HG02610 (cell line): ENCODE results near the gene SUMF1.

ENCODE experiments used
- ATAC-seq: cut with Tn5 transposase; IDR thresholded peaks from one replicate; pipeline ENCODE4 v1.9.1; 2021; ENCODE audit warnings: mild to moderate bottlenecking, moderate library complexity; ENCODE audit not compliant: unreplicated experiment

SUMF1 gene

DNA sequence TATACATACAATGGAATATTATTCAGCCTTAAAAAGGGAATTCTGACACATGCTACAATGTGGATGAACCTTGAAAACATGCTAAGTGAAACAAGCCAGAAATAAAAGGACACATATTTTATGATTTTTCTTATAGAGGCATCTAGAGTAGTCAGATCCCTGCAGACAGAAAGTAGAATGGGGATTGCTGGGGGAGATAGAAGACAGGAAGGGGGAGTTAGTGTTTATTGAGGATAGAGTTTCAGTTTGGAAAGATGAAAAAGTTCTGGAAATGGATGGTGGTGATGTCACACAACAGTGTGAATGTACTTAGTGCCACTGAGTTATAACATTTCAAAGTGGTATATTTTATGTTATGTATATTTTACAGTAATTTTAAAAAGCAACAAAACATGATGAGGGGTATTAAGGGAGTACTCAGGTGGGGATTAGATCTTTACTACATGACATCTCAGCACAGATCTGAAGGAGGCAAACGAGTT, 30.8 kb upstream of the SUMF1 start:
- ATAC-seq = no peak

DNA sequence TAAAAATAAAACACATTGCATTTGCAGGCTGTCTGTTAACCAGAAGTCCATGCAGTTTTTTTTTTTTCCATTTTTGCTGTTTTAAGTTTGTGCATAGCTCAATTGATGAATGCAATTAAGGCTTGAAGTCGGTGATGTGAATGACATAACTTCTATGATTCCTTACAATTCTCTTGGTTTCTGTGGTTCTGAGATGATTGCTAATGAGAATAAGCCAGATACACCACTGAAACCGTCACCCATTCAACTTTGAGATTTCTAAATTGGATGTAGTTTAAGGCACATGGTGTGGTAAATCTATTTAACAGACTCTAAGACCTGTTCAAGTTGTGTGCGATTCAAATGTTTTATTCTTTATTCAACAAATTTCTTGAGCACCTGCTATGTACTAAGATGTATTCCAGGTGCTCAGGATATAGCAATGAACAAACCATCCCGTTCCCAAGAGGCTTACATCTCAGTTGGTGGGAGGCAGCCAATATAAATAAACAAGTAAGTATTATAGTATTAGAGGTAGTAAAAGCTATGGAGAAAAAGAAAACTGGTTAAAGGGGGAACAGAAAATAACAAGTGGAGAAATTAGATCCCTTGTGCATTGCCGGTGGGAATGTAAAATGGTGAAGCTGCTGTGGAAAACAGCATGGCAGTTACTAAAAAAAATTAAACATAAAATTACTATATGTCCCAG, 30.1 kb upstream of the SUMF1 start:
- ATAC-seq = no peak

DNA sequence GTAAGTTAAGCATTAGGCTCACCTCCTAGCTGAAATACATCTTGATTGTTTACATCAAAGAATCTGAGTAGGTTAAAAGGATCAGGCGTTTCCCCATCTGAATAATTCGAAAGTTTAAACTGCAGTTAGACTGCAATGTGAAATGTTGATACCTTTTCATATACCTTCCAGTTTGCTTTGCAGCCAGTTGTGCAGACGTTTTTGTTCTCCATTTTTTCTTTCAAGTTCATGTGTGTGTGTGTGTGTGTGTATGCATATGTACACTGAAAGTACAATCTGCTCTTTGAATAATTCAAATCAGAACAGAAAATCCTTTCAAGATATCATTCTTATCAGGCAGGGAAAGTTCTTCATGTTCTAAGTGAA, 29.0 kb upstream of the SUMF1 start:
- no peak for ATAC-seq

DNA sequence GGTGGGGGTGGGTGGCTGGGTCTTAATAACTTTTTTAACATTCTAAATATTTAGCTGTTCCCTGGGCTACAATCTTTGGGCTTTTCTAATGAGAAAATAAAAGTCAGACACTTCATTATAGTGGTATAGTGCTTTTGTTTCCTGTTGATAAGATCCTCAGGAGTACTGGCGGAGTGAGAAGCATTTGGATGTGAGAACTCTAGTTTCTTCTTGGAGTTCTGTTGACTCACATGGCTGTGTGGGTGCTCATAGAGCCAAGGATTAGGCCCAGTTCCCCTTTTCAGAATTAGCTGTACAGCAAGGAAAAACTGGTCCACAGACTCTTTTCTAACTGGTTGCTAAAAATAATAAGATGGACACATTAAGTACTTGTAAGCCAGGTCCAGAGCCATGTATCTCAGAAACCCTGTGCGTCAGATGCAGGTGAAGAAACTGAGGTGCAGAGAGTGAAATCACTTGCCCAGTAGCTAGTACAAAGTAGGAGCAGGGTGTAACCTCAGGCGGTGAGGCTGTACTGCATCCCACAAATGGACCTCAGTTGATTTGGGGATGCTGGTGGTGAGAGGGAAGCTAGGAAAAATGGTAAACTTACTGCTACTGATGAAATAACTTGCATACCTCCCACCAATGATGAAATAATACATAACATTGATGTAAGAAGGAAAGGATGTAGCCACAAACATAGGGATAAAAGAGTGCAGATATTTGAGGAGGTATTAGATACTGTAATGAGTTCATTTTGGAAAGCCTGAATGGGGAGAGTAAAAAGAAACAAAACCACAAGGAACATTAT, 28.4 kb upstream of the SUMF1 start:
- no peak for ATAC-seq

DNA sequence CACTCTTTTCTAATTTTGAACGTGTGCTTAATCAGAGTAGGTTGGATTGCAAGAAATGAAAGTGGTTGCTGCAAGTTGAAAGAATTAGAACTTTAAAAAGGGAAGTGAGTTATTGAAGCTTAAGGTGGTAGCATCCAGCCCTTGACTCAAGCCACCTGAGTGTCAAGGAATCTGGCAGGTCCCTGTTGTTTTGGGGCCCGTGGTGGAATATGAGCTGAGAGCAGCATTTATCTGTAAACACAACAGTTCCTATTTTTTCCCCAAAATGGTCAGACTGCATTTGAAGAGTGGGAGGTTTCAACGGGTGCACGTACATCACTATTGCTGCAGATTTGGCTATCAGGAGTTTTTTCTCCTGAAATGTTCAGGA, 27.8 kb upstream of the SUMF1 start:
- no peak for ATAC-seq

DNA sequence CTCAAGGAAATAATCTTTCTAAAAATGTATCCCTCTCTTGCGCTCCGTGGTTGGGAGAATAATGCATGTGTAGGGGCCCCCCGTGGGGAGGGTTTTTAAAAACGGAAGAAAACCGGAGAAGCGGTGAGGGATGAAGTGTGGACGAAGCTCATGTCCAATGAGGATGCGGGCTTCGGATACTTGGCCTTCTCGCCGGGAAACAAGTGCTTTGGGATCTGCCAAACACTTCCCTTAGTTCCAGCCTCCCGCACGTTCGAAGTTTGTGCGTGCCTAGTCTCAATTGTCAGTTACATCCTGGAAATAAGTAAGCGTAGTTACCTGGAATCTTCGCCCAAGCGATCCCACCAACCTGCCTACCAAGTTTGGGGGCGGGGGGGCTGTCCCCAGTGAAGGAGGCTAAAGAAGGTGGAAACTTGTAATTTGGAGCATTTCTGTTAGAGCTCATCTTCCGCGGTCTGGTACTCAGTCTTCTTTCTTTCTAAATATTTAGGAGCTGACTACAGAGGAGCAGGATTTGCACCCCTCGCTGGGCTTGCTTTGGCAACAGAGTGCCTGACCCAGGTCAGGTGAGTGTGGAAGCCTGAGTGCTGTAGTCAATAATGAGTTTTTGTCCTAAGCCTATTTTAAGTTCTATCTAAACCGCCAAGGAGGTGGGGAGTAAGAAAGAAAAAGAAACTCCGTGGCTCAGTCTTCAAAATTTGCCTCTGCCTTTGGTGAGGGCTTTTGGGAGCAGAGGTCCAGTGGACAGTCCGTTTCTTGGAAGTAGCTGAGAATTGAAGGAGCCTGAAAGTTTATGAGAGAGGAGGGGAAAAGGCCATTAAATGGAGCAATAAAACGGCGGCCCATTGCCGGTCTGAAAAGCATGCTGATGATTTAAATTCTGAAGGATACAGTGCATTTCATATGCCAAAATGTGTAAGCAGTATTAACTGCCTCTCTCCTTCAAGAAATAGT, 27.1 kb upstream of the SUMF1 start:
- ATAC-seq = no peak

DNA sequence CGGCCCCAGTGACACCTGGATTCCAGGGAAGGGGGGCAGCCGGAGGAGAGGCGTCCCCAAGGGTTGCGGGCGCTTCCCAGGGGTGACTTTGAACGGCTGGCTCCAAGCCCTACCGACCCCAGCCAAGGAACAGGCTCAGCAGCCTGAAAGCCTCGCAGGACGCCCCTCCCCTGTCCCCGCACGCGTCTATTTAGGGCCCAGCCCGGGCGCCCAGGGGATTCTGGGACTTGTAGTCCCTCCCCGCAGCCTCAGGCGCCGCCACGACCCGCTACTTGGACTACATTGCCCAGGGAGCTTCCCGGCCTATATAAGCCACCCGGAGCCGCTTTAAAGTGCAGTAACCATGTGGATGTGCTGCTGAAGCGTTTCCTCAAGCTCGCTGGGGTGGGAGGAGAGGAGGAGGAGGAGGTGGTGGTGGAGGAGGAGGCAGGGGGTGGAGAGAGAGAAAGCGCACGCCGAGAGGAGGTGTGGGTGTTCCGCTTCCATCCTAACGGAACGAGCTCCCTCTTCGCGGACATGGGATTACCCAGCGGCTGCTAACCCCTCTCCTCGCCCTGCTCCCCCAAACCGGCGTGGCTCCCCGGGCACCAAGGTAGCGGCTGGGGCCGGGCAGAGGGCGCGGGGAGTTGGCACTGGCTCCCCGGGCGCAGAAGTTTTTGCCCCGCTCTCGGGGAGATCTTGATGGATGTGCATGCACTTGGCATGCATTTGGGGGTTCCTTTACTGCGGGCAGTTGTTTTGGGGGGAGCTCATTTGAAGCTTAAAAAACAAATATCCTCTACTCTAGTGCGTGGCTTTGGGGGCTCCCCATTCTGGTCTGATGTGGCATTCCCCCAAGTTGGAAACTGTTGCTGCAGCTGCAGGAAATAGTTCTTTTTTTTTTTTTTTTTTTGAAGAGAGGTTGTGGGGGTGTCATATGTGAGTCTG, 26.2 kb upstream of the SUMF1 start, which contains the start of gene ITPR1:
ITPR1 (plus strand) TSS at position 335 of the 927 bp plus-strand sequence. CDS start 23,144 bp downstream, outside the sequence.
- ATAC-seq = peak; percentile 92

DNA sequence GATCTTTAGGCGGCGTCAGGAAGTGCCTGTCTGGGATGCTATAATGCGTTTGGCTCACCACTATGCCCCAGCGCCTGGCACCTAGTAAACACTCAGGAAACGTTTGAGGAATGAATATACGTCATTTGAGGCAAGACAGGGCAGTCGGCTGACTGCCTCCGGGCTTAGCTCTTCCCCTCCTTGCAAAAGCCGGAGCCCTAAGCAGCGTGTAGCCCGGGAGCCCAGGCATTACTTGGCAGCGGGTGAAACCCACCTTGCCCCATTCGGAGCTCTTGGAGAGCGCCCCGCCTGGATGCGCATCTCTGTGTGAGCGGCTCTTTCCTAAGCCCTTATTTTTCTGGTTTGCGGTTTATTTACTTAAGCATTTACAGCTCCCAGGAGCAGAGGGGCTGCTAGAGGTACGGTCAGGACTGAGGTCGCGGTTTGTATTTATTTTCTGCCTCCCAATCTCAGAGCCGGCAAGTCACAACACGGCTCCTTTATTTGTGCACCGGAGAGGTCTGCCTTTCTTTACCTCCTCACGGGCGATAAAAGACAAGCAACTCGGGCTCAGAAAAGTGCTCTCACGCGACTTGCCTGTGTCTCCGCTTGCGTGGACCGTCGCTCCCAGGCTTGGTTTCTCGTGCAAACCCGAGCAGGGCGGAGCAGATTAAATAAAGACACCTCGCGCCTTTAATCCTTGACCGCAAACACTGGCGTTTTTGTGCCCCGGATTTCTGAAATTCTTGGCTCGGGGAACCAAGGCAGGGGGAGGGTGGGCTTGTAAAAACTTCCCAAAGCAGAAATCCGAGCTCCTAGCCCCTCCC, 25.3 kb upstream of the SUMF1 start:
- no peak for ATAC-seq

DNA sequence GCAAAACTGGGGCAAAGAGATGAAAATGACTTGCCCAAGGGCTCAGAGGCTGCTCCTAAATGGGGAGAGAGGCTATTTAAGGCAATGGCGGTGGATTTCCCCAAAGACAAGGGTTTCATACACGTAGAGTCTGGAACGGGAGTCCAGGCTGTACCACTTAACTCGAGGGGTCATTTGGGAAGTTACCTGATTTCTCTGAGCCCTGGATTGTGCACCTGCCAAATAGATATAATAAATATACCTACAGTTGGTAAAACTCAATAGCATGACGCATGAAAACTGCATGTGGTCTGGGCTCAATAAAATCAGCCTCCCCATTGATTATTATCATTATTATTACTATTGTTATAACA, 24.8 kb upstream of the SUMF1 start:
- ATAC-seq = no peak

DNA sequence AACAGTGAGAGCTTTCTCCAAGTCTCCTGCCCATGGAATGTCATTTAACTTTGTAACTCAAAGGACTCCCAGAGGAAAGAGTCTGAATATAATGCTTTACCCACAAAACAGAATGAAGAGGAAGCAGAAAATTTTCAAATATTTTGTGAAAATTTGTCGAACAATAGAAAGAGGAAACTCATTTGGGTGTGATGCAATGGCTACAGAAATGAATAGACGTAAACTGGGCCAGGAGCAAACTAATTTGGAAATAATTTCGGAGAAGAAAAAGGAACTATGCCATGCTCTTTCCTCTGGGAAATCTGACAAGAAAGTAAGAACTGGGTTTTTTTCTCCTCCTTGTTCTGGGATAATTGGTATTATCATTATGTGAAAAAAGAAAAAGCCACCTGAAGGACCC, 11.2 kb upstream of the SUMF1 start:
- no peak for ATAC-seq

DNA sequence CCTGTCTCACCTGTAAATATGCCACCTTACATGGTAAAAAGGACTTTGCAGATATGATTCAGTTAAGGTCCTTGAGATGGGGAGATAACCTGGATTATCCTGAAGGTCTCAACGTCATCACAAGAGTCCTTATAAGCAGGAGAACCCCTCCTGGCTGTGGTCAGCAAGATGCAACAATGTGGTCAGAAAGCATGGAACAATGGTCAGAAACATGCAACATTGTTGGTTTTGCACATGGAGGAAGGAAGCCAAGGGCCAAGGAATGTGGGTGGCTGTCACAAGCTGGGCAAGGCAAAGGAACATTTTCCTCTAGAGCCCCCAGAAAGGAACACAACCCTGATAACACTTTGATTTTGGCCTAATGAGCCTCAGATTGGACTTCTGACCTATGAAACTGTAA, 9.4 kb upstream of the SUMF1 start:
- ATAC-seq = no peak

DNA sequence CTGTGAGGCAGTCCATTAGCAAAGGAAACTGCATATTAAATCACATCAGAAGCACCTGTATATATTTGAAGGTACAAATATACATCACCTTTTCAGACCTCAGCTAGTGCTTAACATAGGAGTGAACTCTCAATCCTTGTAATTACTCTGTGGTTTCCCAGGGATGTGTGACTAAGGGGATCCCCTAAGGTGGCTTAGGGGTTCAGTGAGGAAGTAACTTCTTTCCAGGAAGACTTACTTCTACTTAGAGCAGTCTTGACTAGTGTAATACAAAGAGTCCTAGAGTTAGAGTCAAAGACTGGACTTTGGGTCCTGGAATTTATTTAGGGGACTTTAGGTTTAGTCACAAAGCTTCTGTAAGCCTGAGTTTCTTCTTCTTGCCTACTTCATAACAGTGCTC, 8.7 kb upstream of the SUMF1 start:
- ATAC-seq = peak; percentile 31

DNA sequence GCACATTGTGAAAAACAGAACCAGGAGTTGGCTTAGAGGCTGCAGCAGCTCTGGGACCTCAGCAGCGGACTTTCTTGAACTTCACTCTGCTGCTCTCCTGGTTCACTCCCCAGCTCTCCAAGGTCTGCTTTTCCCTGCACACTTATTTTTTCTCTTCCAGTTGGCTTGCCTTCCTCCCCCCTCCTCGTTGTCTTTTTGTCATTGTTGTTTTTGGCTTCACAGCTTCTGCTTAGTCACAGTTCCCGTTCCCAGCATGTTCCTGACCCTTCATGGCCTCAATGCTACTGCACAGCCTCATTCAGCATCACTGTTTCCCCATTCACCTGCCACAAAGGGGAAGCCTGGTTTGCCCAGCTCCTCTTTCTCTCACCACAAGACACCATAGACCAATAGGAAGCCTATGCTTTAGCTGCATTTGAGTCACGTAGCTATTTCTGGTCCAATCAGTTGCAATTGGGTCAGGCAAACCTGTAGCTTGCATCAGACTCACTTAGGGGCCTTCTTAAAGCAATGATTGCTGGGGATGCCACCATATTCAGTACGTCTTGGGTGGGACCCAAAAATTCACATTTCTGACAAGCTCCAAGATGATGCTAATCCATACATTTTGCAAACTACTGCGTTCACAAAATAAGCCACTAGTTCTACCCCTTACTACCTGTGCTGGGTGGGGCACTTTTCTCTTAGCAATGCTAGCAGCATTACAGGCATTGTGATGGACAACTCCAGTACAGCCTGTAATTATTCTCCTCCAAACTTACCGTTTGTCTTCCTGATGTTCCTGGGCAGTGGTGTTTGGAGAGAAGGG, 7.8 kb upstream of the SUMF1 start:
- peak; percentile 85 for ATAC-seq

DNA sequence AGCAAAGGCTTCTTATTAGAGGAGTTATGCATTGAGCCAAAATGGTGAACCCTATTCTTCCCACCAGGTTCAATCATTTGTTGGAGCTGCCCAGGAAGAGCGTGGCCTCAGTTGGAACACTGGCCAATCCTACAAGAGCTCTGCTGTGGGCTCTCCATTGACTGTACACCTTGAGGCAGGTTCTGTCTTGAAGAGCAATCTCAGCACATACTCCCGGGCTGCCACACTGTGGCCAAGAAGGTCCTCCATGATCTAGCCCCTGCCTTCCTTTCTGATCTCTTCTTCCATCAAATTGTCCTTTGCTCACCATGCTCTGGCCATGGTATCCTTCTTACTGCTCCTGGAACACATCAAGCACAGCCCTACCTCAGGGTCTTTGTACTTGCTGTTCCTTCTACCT, 5.7 kb upstream of the SUMF1 start:
- ATAC-seq = no peak

DNA sequence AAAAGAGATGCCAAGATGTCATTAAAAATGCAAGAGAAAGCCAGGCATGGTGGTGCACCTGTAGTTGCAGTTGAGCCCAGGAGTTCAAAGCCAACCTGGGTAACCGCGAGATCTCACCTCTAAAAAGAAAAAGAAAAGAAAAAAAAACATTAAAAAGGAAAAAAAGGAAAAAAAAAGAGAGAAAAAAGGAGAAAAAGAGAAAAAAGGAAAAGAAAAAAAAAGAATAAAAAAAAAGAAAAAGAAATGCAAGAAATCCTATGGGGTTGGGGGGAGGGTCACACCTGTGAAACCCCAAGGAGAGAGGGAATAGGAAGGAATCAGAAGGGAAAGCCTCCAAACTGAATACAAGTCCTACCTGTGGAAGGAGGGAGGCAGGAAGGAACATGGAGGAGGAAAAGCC, 5.2 kb upstream of the SUMF1 start:
- no peak for ATAC-seq

DNA sequence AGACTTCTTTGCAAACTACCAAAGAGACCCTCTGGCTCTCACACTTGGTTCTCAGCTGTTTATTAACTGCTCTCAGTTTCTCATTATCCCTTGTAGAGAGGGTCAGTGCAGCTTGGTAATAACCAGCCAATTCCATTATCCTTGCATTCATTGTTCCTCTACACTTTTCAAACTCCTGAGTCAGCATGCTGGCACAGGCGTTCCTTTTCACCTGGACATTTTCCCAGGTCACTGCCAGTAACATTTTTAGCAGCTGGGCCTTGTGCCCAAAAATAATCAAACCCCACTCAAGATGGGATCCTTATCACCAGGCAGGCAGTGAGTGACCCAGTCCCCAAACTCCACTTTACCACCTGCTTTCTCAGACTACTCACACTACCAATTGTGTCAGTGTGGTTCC, 4.8 kb upstream of the SUMF1 start:
- ATAC-seq = no peak

DNA sequence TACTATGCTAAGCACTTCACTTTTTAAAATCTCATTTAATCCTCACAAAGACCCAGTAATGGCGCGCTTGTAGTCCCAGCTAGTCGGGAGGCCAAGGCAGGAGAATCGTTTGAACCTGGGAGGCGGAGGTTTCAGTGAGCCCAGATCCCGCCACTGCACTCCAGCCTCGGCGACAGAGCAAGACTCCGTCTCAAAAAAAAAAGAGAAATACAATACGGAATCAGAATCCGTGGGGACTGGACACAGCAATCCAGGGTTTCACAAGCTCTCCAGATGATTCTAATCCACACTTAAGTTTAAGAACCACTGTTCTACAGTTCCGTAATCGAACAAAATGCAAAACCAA, 426 bp upstream of the SUMF1 start:
- no peak for ATAC-seq

DNA sequence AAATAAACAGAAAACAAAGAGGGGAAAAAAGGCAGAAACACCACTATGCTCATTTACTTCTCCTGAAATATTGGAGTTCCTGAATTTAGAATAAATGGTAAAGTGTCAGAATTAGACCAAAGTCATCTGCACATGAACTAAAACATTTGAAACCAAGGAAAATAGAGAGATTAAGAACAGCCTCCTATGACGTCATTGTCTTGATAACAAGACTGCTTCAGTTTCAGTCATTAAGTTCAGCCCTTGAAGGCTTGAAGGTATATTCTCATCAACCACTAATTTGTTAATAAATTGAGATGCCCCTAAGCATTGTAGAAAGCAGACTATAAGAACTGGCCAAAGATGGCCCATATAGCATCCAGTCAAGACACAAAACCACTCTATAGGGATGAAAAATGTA, 2.5 kb downstream of the SUMF1 start:
- no peak for ATAC-seq
